ENCODE measurements around the gene PLK4. TPM values are rescaled to one million over a fixed set of nuclear protein-coding genes. Genes with fewer than 3 reads are reported as not detected.
"Not testable (repeated sequence)": the region's sequence is repeated elsewhere in the genome, so short reads cannot be mapped to it uniquely, and the experiment has no call there.

Gene PLK4
- total and polyA plus RNA-seq, 2 experiments from 2014 or later, result 25.5 to 38.7 TPM

DNA sequence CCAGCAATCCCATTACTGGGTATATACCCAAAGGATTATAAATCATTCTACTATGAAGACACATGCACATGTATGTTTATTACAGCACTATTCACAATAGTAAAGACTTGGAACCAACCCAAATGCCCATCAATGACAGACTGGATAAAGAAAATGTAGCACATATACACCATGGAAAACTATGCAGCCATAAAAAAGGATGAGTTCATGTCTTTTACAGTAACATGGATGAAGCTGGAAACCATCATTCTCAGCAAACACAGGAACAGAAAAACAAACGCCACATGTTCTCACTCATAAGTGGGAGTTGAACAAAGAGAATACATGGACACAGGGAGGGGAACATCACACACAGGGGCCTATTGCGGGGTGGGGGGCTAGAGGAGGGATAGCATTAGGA lies 45.0 kb downstream of the PLK4 start:
- H3K27me3 Mint-ChIP-seq (ENCODE audit: insufficient read depth, low read depth, poor library complexity); H3K4me3 Mint-ChIP-seq; H3K36me3 ChIP-seq (ENCODE audit: insufficient read depth): not testable (repeated sequence)

DNA sequence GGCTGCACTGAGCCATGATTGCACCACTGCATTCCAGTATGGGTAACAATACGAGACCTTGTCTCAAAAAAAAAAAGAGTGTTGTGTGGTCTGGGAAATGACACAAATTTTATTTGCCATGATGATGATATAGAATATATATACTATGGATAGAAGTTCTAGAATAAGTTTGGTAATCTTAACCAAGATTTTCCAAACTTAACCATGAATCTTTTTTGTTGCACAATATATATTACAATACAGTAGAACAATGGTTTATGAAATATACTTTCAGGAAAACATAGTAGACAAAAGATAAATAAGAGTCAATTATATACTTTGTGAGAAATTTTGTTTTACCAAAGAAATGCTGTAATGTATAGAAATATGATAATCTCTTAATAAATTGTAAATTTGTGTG lies 49.5 kb downstream of the PLK4 start:
- Mint-ChIP-seq H3K36me3 (ENCODE audit: low read depth) (peaks cover 12% of the 10 kb centered on the region), H3K4me3 (no peak overlapping the region)
- TF ChIP-seq JUNB (IDR thresholded peaks at IDR 0.05; ENCODE audit: unreplicated experiment), result no peak
- no peak for TF ChIP-seq ZNF331 (CRISPR knock-in tag; IDR thresholded peaks at IDR 0.05; ENCODE audit: low read depth)
- TF ChIP-seq, protein P1, sequence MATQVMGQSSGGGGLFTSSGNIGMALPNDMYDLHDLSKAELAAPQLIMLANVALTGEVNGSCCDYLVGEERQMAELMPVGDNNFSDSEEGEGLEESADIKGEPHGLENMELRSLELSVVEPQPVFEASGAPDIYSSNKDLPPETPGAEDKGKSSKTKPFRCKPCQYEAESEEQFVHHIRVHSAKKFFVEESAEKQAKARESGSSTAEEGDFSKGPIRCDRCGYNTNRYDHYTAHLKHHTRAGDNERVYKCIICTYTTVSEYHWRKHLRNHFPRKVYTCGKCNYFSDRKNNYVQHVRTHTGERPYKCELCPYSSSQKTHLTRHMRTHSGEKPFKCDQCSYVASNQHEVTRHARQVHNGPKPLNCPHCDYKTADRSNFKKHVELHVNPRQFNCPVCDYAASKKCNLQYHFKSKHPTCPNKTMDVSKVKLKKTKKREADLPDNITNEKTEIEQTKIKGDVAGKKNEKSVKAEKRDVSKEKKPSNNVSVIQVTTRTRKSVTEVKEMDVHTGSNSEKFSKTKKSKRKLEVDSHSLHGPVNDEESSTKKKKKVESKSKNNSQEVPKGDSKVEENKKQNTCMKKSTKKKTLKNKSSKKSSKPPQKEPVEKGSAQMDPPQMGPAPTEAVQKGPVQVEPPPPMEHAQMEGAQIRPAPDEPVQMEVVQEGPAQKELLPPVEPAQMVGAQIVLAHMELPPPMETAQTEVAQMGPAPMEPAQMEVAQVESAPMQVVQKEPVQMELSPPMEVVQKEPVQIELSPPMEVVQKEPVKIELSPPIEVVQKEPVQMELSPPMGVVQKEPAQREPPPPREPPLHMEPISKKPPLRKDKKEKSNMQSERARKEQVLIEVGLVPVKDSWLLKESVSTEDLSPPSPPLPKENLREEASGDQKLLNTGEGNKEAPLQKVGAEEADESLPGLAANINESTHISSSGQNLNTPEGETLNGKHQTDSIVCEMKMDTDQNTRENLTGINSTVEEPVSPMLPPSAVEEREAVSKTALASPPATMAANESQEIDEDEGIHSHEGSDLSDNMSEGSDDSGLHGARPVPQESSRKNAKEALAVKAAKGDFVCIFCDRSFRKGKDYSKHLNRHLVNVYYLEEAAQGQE (IDR thresholded peaks at IDR 0.05; ENCODE audit: unreplicated experiment), result no peak
- TF ChIP-seq POLR2AphosphoS5 (IDR thresholded peaks at IDR 0.05; ENCODE audit: low read depth), result no peak
- TF ChIP-seq EZH2phosphoT487 (IDR thresholded peaks at IDR 0.05; ENCODE audit: unreplicated experiment), result no peak
- TF ChIP-seq CREB1 (CRISPR knock-in tag; IDR thresholded peaks at IDR 0.05; ENCODE audit: low read depth), result no peak
- no peak for TF ChIP-seq ZNF114 (CRISPR knock-in tag; IDR thresholded peaks at IDR 0.05)
- TF ChIP-seq, protein P2, sequence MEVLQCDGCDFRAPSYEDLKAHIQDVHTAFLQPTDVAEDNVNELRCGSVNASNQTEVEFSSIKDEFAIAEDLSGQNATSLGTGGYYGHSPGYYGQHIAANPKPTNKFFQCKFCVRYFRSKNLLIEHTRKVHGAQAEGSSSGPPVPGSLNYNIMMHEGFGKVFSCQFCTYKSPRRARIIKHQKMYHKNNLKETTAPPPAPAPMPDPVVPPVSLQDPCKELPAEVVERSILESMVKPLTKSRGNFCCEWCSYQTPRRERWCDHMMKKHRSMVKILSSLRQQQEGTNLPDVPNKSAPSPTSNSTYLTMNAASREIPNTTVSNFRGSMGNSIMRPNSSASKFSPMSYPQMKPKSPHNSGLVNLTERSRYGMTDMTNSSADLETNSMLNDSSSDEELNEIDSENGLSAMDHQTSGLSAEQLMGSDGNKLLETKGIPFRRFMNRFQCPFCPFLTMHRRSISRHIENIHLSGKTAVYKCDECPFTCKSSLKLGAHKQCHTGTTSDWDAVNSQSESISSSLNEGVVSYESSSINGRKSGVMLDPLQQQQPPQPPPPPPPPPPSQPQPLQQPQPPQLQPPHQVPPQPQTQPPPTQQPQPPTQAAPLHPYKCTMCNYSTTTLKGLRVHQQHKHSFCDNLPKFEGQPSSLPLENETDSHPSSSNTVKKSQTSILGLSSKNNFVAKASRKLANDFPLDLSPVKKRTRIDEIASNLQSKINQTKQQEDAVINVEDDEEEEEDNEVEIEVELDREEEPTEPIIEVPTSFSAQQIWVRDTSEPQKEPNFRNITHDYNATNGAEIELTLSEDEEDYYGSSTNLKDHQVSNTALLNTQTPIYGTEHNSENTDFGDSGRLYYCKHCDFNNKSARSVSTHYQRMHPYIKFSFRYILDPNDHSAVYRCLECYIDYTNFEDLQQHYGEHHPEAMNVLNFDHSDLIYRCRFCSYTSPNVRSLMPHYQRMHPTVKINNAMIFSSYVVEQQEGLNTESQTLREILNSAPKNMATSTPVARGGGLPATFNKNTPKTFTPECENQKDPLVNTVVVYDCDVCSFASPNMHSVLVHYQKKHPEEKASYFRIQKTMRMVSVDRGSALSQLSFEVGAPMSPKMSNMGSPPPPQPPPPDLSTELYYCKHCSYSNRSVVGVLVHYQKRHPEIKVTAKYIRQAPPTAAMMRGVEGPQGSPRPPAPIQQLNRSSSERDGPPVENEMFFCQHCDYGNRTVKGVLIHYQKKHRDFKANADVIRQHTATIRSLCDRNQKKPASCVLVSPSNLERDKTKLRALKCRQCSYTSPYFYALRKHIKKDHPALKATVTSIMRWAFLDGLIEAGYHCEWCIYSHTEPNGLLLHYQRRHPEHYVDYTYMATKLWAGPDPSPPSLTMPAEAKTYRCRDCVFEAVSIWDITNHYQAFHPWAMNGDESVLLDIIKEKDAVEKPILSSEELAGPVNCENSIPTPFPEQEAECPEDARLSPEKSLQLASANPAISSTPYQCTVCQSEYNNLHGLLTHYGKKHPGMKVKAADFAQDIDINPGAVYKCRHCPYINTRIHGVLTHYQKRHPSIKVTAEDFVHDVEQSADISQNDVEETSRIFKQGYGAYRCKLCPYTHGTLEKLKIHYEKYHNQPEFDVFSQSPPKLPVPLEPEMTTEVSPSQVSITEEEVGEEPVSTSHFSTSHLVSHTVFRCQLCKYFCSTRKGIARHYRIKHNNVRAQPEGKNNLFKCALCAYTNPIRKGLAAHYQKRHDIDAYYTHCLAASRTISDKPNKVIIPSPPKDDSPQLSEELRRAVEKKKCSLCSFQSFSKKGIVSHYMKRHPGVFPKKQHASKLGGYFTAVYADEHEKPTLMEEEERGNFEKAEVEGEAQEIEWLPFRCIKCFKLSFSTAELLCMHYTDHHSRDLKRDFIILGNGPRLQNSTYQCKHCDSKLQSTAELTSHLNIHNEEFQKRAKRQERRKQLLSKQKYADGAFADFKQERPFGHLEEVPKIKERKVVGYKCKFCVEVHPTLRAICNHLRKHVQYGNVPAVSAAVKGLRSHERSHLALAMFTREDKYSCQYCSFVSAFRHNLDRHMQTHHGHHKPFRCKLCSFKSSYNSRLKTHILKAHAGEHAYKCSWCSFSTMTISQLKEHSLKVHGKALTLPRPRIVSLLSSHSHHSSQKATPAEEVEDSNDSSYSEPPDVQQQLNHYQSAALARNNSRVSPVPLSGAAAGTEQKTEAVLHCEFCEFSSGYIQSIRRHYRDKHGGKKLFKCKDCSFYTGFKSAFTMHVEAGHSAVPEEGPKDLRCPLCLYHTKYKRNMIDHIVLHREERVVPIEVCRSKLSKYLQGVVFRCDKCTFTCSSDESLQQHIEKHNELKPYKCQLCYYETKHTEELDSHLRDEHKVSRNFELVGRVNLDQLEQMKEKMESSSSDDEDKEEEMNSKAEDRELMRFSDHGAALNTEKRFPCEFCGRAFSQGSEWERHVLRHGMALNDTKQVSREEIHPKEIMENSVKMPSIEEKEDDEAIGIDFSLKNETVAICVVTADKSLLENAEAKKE (CRISPR knock-in tag; IDR thresholded peaks at IDR 0.05), result no peak
- TF ChIP-seq, protein P3, sequence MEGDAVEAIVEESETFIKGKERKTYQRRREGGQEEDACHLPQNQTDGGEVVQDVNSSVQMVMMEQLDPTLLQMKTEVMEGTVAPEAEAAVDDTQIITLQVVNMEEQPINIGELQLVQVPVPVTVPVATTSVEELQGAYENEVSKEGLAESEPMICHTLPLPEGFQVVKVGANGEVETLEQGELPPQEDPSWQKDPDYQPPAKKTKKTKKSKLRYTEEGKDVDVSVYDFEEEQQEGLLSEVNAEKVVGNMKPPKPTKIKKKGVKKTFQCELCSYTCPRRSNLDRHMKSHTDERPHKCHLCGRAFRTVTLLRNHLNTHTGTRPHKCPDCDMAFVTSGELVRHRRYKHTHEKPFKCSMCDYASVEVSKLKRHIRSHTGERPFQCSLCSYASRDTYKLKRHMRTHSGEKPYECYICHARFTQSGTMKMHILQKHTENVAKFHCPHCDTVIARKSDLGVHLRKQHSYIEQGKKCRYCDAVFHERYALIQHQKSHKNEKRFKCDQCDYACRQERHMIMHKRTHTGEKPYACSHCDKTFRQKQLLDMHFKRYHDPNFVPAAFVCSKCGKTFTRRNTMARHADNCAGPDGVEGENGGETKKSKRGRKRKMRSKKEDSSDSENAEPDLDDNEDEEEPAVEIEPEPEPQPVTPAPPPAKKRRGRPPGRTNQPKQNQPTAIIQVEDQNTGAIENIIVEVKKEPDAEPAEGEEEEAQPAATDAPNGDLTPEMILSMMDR (conservative IDR thresholded peaks at IDR 0.05; ENCODE audit: low read depth in 2 of 2), result no peak
- no peak for TF ChIP-seq STAT1 (IDR thresholded peaks at IDR 0.05; ENCODE audit: unreplicated experiment)
- TF ChIP-seq EZH2 (IDR thresholded peaks at IDR 0.05; ENCODE audit: low read depth, unreplicated experiment), result no peak

More for the DNA sequence above, 45.0 kb downstream of the PLK4 start:
- not testable (repeated sequence) for H3F3A ChIP-seq (replicated peaks; ENCODE audit: low read depth); H3K27ac ChIP-seq (ENCODE audit: low read depth); H3K4me1 Mint-ChIP-seq; H3K9me3 Mint-ChIP-seq; H3K79me2 ChIP-seq (replicated peaks; ENCODE audit: insufficient read depth); H3K4me1 ChIP-seq (ENCODE audit: insufficient read depth); H3K27ac Mint-ChIP-seq; H2AFZ ChIP-seq; H3K9me2 ChIP-seq (ENCODE audit: insufficient read depth); H3K27me3 ChIP-seq (ENCODE audit: insufficient read depth); H3K4me3 ChIP-seq; ATAC-seq; H3K4me2 ChIP-seq; H4K20me1 ChIP-seq (replicated peaks; ENCODE audit: insufficient read depth); DNase-seq (ENCODE audit: low spot score)
- H3K36me3 Mint-ChIP-seq (ENCODE audit: low read depth), result peaks cover 12% of the 10 kb centered on the region

More for the DNA sequence above, 49.5 kb downstream of the PLK4 start:
- Histone ChIP-seq H3K36me3 (ENCODE audit: insufficient read depth) (no peaks in the 10 kb centered on the region; the same call in none of the 2 replicates), H3K4me3 (no peak overlapping the region), H4K20me1 (replicated peaks; ENCODE audit: insufficient read depth) (no peaks in the 10 kb centered on the region), H3K4me1 (ENCODE audit: insufficient read depth) (no peaks in the 10 kb centered on the region), H3K79me2 (replicated peaks; ENCODE audit: insufficient read depth) (no peaks in the 10 kb centered on the region), H3K27ac (ENCODE audit: low read depth) (no peak overlapping the region), H3K4me2 (no peak overlapping the region), H3K27me3 (ENCODE audit: insufficient read depth) (no peaks in the 10 kb centered on the region), H2AFZ (no peak overlapping the region), H3F3A (replicated peaks; ENCODE audit: low read depth) (no peaks in the 10 kb centered on the region), H3K9me2 (ENCODE audit: insufficient read depth) (no peaks in the 10 kb centered on the region)
- no peaks in the 10 kb centered on the region for H3K9me3 Mint-ChIP-seq
- ATAC-seq (no peak), DNase-seq (ENCODE audit: low spot score) (no peak)
- H3K4me1 Mint-ChIP-seq, result no peaks in the 10 kb centered on the region
- H3K27me3 Mint-ChIP-seq (ENCODE audit: insufficient read depth, low read depth, poor library complexity), result no peaks in the 10 kb centered on the region
- no peak overlapping the region for H3K27ac Mint-ChIP-seq

Data from GM23338 (cell line).